Measurements from ENCODE around the gene PTPN23. TPM values are rescaled to one million over a fixed set of nuclear protein-coding genes. Genes with fewer than 3 reads are reported as not detected.

PTPN23 gene
- polyA plus RNA-seq, 3 donors, result 1.2 to 13.7 (median 1.3) TPM

GRCh38 chr3:47404955-47405790, 24.4 kb downstream of the PTPN23 start:
- H3K27ac ChIP-seq (ENCODE audit: low read depth in 1 of 2, low read length in 2 of 2), result no peak overlapping the region
- H3K79me2 ChIP-seq (ENCODE audit: insufficient read depth, low read length), result peaks cover 14% of the 10 kb centered on the region
- Mint-ChIP-seq H3K4me1 (peaks cover 12% of the 10 kb centered on the region), H3K36me3 (peaks cover 46 to 74% of the 10 kb centered on the region in 2 donors), H3K4me3 (no peak overlapping the region), H3K27me3 (ENCODE audit: low read depth in 3 of 3) (peaks cover 0 to 1% (median 0%) of the 10 kb centered on the region in 3 donors), H3K27ac (peak overlapping the region in 1 of 7 donors; percentile 68), H3K9me3 (peaks cover 0 to 3% (median 0%) of the 10 kb centered on the region in 7 donors)
- WGBS (ENCODE audit: insufficient coverage), result 95% methylated on average over 2 of the region's 9 CpGs
- DNase-seq, result no peak
- no peak overlapping the region for H3K4me2 ChIP-seq (replicated peaks; ENCODE audit: extremely low read depth, low read length, poor library complexity, severe bottlenecking)
- intact Hi-C loops (cut with micrococcal nuclease), result no loop called here
- no peaks in the 10 kb centered on the region for H3K9me3 ChIP-seq (replicated peaks in 1 of 2; ENCODE audit: control insufficient read depth in 1 of 2, insufficient read depth in 1 of 2, low read length in 2 of 2)
- peaks cover 61% of the 10 kb centered on the region for H4K20me1 ChIP-seq (ENCODE audit: insufficient read depth, low read length)
- H3K4me3 ChIP-seq (replicated peaks in 1 of 3; ENCODE audit: low read depth in 2 of 3, low read length in 3 of 3), result no peak overlapping the region
- H2AFZ ChIP-seq (ENCODE audit: insufficient read depth, low read depth, low read length, poor library complexity, severe bottlenecking), result no peak overlapping the region
- H3K27me3 ChIP-seq (ENCODE audit: control insufficient read depth in 2 of 2, insufficient read depth in 2 of 2, low read length in 2 of 2), result no peaks in the 10 kb centered on the region
- no peak overlapping the region for H3K9ac ChIP-seq (ENCODE audit: insufficient read depth, low read length, poor library complexity, severe bottlenecking)
- TF ChIP-seq, protein P1, sequence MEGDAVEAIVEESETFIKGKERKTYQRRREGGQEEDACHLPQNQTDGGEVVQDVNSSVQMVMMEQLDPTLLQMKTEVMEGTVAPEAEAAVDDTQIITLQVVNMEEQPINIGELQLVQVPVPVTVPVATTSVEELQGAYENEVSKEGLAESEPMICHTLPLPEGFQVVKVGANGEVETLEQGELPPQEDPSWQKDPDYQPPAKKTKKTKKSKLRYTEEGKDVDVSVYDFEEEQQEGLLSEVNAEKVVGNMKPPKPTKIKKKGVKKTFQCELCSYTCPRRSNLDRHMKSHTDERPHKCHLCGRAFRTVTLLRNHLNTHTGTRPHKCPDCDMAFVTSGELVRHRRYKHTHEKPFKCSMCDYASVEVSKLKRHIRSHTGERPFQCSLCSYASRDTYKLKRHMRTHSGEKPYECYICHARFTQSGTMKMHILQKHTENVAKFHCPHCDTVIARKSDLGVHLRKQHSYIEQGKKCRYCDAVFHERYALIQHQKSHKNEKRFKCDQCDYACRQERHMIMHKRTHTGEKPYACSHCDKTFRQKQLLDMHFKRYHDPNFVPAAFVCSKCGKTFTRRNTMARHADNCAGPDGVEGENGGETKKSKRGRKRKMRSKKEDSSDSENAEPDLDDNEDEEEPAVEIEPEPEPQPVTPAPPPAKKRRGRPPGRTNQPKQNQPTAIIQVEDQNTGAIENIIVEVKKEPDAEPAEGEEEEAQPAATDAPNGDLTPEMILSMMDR (IDR thresholded peaks at IDR 0.05), result no peak
- peaks cover 59 to 84% of the 10 kb centered on the region in 2 donors for H3K36me3 ChIP-seq (replicated peaks in 1 of 2; ENCODE audit: control insufficient read depth in 1 of 2, insufficient read depth in 2 of 2, low read length in 2 of 2)
- peaks cover 9 to 12% of the 10 kb centered on the region in 2 donors for H3K4me1 ChIP-seq (ENCODE audit: control insufficient read depth in 1 of 2, insufficient read depth in 2 of 2, low read length in 2 of 2)

DNA sequence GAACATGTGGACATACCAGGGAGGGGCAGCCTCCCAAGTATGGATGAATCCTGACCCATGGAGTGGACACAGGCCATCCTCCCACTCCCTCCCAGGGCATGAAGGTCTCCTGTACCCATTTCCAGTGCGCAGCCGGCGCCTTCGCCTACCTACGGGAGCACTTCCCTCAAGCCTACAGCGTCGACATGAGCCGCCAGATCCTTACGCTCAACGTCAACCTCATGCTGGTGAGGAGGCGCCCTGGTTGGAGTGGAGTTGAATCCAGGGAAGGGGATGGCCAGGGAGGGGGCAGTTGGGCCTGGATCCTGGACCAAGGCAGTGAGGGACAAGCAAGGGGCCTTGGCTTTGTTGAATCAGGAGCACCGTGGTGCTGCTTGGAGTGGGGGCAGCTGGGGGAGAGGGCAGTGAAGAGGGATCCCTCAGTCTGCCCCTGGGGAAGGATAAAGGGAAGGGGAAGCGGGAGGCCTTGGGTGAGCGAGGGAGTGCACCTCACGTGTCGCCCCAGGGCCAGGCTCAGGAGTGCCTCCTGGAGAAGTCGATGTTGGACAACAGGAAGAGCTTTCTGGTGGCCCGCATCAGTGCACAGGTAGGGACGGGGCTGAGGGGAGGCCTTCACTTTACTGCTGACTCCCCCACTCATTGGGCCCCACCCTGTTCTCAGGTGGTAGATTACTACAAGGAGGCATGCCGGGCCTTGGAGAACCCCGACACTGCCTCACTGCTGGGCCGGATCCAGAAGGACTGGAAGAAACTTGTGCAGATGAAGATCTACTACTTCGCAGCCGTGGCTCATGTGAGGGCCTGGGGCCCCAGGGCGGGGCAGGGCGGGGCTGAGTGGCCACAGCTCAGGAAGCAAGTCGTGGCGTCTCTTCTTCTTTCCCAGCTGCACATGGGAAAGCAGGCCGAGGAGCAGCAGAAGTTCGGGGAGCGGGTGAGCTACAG, 25.3 kb downstream of the PTPN23 start:
- no peak overlapping the region for H3K4me2 ChIP-seq (replicated peaks; ENCODE audit: extremely low read depth, low read length, poor library complexity, severe bottlenecking)
- H3K4me1 Mint-ChIP-seq, result peaks cover 12% of the 10 kb centered on the region

More for the DNA sequence above, 25.3 kb downstream of the PTPN23 start:
- WGBS (ENCODE audit: insufficient coverage), result 56% methylated on average over 17 of the region's 31 CpGs
- H3K4me1 ChIP-seq (ENCODE audit: control insufficient read depth in 1 of 2, insufficient read depth in 2 of 2, low read length in 2 of 2), result peaks cover 9 to 12% of the 10 kb centered on the region in 2 donors
- TF ChIP-seq, protein P1 (IDR thresholded peaks at IDR 0.05), result no peak
- Mint-ChIP-seq H3K27ac (peak overlapping the region in 4 of 7 donors; percentile 43 to 61 (median 56)), H3K4me3 (no peak overlapping the region), H3K9me3 (peaks cover 0 to 3% (median 0%) of the 10 kb centered on the region in 7 donors), H3K36me3 (peaks cover 44 to 77% of the 10 kb centered on the region in 2 donors), H3K27me3 (ENCODE audit: low read depth in 3 of 3) (no peaks in the 10 kb centered on the region)
- H4K20me1 ChIP-seq (ENCODE audit: insufficient read depth, low read length), result peaks cover 60% of the 10 kb centered on the region
- no peak for DNase-seq
- H3K9me3 ChIP-seq (replicated peaks in 1 of 2; ENCODE audit: control insufficient read depth in 1 of 2, insufficient read depth in 1 of 2, low read length in 2 of 2), result no peaks in the 10 kb centered on the region
- no peaks in the 10 kb centered on the region for H3K27me3 ChIP-seq (ENCODE audit: control insufficient read depth in 2 of 2, insufficient read depth in 2 of 2, low read length in 2 of 2)
- peak overlapping the region; percentile 32 for H3K9ac ChIP-seq (ENCODE audit: insufficient read depth, low read length, poor library complexity, severe bottlenecking)
- no peak overlapping the region for H2AFZ ChIP-seq (ENCODE audit: insufficient read depth, low read depth, low read length, poor library complexity, severe bottlenecking)
- intact Hi-C loops (cut with micrococcal nuclease), result no loop called here
- peaks cover 64 to 89% of the 10 kb centered on the region in 2 donors for H3K36me3 ChIP-seq (replicated peaks in 1 of 2; ENCODE audit: control insufficient read depth in 1 of 2, insufficient read depth in 2 of 2, low read length in 2 of 2)
- H3K27ac ChIP-seq (ENCODE audit: low read depth in 1 of 2, low read length in 2 of 2), result peak overlapping the region in 1 of 2 donors; percentile 48
- H3K4me3 ChIP-seq (replicated peaks in 1 of 3; ENCODE audit: low read depth in 2 of 3, low read length in 3 of 3), result no peak overlapping the region
- peaks cover 13% of the 10 kb centered on the region for H3K79me2 ChIP-seq (ENCODE audit: insufficient read depth, low read length)
